HG03280 (cell line): ENCODE data around the gene KIF27.
"Not testable (repeated sequence)": the region's sequence is repeated elsewhere in the genome, so short reads cannot be mapped to it uniquely, and the experiment has no call there.

ENCODE experiments used
- ATAC-seq: cut with Tn5 transposase; IDR thresholded peaks from one replicate; pipeline ENCODE4 v1.9.1; 2021; ENCODE audit warnings: mild to moderate bottlenecking, moderate library complexity; ENCODE audit not compliant: unreplicated experiment

KIF27 gene

DNA sequence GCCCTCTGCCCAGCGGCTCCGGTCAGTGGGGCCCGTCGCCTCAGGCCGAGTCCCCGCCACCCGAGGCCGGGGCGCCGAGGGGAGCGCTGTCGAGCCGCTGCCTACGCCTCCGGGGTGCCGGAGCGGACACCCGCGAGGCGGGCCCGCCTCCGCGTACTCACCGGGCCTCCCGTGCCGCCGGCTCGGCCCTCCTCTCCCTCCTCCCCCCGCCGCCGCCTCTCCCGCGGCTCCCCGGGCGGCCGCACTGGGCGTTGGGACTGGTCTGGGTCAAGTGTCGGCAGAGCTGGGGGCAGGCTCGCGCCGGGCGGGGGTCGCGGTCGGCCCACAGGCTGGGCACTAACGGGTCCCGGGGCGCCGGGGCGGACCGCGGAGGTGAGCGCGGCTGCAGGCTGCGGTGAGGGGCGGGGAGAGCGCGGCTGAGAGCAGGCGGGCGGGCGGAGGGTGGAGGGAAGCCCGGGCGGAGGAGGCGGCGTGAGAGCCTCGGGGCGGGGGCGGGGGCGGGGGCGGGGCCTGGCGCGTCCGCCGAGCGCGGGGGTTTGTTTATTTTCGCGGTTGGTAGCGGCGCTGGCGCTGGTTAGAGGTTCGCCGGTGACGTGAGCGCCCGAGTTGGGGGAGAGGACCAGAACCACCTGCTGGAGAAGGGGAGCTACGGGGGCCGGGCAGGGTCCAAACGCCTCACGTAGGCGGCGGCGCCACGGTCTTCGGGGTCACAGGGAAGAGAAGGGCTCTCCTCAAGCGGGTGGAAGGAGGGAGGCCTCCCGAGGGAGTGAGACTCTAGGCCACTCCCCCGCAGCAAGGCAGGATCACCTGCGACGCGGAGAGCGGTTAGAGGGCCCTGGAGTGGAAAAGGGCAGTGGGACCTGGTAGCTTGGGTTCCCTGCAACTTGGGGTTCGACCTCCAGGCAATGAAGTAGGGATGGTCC lies 103.6 kb downstream of the KIF27 start, which contains the start of gene GKAP1:
TSS of gene GKAP1 (minus strand) at position 414 of the 923 bp plus-strand sequence. CDS start 11,252 bp downstream, outside the sequence.
- ATAC-seq: peak; percentile 89

DNA sequence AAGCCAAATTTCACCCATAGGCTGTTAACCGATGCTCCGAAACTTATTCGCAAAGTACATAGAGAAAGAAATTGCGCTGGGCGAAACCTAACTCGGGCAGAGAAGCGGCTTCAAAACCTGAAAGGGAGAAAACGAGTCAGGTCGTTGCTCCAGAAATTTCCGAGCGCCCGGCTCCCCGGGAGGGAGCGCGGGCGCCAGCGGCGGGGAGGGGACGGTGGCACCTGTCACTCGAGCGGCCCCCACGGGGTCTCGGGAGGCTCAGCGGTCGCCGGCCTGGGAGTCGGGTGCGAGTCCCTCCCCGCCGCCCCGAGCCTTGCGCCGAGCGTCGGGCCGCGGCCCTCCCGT lies 104.2 kb downstream of the KIF27 start:
- ATAC-seq: peak; percentile 4

DNA sequence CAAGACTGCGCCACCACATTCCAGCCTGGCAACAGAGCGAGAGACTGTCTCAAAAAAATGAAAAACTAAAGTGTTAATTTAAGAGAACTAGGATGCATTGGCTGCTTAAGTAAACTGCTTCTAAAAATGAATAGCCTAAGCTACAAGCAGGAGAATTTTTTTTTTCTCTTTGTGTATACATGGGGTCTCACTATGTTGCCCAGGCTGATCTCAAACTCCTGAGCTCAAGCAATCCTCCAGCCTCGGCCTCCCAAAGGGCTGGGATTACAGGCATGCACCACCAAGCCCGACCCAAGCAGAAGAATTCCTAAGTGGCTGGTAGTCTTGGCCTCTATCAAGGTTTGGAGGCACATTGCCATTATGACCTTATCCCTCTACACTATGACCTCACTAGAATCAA lies 106.1 kb downstream of the KIF27 start:
- ATAC-seq: not testable (repeated sequence)

DNA sequence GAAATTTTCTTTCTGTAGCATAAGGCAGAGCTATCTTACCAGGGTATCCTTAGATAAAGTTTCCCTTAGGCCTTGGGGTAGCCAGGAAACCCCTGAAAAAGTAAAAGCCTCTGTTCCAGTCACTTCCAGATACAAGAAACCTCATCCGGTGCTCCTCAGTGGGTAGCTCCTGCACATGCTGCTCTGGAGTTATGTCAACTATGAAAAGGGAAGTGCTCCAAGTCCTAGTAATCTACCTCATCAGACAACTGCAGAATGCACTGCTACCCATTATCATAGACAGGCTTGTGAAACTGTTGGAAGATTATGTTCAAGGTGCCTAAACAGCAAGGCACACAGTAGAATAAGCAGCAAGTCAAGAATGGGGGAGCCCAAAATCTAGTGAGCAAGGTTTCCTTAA lies 112.0 kb downstream of the KIF27 start:
- not testable (repeated sequence) for ATAC-seq

DNA sequence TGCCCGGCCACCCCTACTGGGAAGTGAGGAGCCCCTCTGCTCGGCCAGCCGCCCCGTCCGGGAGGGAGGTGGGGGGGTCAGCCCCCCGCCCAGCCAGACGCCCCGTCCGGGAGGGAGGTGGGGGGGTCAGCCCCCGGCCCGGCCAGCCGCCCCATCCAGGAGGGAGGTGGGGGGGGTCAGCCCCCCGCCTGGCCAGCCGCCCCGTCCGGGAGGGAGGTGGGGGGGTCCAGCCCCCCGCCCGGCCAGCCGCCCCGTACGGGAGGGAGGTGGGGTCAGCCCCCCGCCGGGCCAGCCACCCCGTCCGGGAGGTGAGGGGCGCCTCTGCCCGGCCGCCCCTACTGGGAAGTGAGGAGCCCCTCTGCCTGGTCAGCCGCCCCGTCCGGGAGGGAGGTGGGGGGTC lies 116.8 kb downstream of the KIF27 start:
- not testable (repeated sequence) for ATAC-seq

DNA sequence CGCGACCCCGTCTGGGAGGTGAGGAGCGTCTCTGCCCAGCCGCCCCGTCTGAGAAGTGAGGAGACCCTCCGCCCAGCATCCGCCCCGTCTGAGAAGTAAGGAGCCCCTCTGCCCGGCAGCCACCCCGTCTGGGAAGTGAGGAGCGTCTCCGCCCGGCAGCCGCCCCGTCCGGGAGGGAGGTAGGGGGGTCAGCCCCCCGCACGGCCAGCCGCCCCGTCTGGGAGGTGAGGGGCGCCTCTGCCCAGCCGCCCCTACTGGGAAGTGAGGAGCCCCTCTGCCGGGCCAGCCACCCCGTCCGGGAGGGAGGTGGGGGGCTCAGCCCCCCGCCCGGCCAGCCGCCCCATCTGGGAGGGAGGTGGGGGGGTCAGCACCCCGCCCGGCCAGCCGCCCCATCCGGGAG lies 117.3 kb downstream of the KIF27 start:
- not testable (repeated sequence) for ATAC-seq

DNA sequence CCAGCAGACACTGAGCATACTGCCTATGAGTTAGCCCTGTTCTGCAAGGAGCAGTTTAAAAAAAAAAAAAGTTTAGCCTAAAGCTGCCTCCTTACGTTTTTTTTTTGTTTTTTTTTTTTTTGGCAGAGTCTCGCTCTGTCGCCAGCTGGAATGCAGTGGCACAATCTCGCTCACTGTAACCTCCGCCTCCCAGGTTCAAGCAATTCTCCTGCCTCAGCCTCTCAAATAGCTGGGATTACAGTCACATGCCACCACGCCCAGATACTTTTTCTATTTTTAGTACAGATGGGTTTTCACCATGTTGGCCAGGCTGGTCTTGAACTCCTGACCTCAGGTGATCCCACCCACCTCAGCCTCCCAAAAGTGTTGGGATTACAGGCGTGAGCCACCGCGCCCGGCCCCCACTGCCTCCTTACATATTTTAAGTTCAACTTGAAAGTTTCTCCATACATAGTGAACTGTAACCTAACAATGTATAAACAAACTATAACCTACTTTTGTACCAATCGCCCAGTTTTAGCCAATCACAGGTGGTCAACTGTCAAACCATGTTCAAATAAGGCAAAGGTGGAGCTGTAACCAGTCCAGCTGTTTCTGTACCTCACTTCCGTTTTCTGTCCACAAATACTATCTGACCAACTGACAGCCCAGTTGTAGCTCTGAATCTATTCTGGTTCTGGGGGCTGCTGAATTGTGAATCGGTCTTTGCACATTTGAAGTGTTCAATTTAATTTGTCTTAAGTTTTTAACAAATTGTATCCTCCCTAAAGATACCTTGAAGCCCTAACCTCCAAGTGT lies 120.8 kb downstream of the KIF27 start:
- ATAC-seq: no peak

DNA sequence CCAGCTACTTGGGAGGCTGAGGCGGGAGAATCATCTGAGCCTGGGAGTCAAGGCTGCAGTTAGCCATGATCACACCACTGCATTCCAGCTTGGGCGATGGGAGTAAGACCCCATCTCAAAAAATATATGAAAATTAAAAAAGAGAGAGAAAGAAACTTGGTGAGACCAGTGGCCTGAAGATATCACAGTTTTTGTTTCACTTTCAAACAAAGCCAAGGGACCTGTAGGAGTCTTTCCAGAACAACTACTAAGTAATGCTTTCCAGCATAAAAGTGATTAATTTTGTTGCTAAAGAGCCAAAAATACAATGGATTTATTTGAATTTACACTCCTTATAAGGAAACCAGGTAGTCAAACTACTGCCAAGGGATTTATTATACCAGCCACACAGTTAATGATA lies 127.2 kb downstream of the KIF27 start:
- ATAC-seq: no peak

DNA sequence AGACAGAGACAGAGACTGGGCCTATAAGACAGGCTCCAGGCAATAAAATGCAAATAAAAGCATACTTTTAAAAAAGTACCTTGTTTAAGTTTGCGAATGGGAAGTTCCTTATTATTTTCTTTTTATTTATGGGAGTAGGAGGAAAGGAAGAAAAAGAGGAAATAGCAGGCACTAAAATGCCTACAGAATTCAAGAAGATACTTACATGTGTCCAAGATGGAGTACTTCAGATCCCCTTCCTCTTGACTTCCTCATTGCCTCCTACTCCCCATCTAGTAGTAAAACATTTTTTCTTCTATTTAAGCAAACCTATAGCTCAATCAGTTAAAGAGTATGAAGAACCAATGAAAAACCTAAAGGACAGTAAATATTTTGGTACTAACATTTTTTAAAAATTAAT lies 128.5 kb downstream of the KIF27 start:
- no peak for ATAC-seq
